Ascending aorta (tissue), 2 donors: Measurements from ENCODE around the gene AASS. TPM values are rescaled to one million over a fixed set of nuclear protein-coding genes. Genes with fewer than 3 reads are reported as not detected.

ENCODE experiments used
- DNase-seq, 2 donors: peaks; one replicate each; pipeline ENCODE4 v3.0.0-alpha.2; 2019; ENCODE audit warnings: low spot score in 2 of 2
- H3K27ac ChIP-seq, 2 donors: fragments of 200-600 bp; sonication (generic); one replicate each; pipeline ENCODE4 v1.5.1; 2016 to 2017; ENCODE audit warnings: mild to moderate bottlenecking in 1 of 2
- H3K27me3 ChIP-seq: fragments of 200-600 bp; sonication (generic); one replicate; pipeline ENCODE4 v1.5.1; 2017
- H3K36me3 ChIP-seq, 2 donors: fragments of 200-600 bp; sonication (generic); one replicate each; pipeline ENCODE4 v1.5.1; 2016
- H3K4me1 ChIP-seq, 2 donors: fragments of 200-600 bp; sonication (generic); one replicate each; pipeline ENCODE4 v1.5.1; 2016 to 2017; ENCODE audit warnings: mild to moderate bottlenecking in 1 of 2
- H3K4me3 ChIP-seq, 2 donors: fragments of 200-600 bp; sonication (generic); one replicate each; pipeline ENCODE4 v1.5.1; 2016 to 2017; ENCODE audit warnings: mild to moderate bottlenecking in 1 of 2
- H3K9me3 ChIP-seq, 2 donors: fragments of 200-600 bp; sonication (generic); one replicate each; pipeline ENCODE4 v1.5.1; 2016
- CTCF ChIP-seq, 3 experiments: fragments of 200-600 bp in 2 of 3; fragments of 450-650 bp in 1 of 3; sonication (generic) in 2 of 3; IDR thresholded peaks; one replicate each; pipeline ENCODE4 v1.5.1; 2016 to 2019; ENCODE audit warnings: antibody characterized with exemption in 3 of 3, mild to moderate bottlenecking in 1 of 3, moderate library complexity in 1 of 3
- intact Hi-C: fragments of 100-400 bp; cut with DNase I; formaldehyde crosslinking; loops from one replicate; pipeline ENCODE4 v1.15.1; 2023
- total RNA-seq: library from RNA; depleted of rRNA; stranded (reverse); fragments of >200 nt; gene quantifications from one replicate; pipeline ENCODE4 v1.1.0, GENCODE V29; 2016

AASS gene
- total RNA-seq, 1 donor from 2014 or later, result 34.3 TPM

GRCh38 chr7:122118757-122119156 is 25.3 kb downstream of the AASS start:
- Histone ChIP-seq H3K9me3 (no peaks in the 10 kb centered on the region), H3K27ac (no peak overlapping the region), H3K4me3 (no peak overlapping the region), H3K4me1 (no peaks in the 10 kb centered on the region), H3K36me3 (peaks cover 15 to 50% of the 10 kb centered on the region in 2 donors), H3K27me3 (no peaks in the 10 kb centered on the region)
- no peak for TF ChIP-seq CTCF (IDR thresholded peaks at IDR 0.05)
- no peak for DNase-seq
- intact Hi-C loops, result no loop called here

GRCh38 chr7:122103064-122103463 is 41.0 kb downstream of the AASS start:
- DNase-seq, result no peak
- Histone ChIP-seq H3K4me1 (no peaks in the 10 kb centered on the region), H3K27ac (no peak overlapping the region), H3K36me3 (peaks cover 11 to 72% of the 10 kb centered on the region in 2 donors), H3K4me3 (no peak overlapping the region), H3K9me3 (peaks cover 12 to 43% of the 10 kb centered on the region in 2 donors), H3K27me3 (no peaks in the 10 kb centered on the region)
- intact Hi-C loops, result no loop called here
- TF ChIP-seq CTCF (IDR thresholded peaks at IDR 0.05), result no peak

- H3K27ac ChIP-seq, result no peak overlapping the region
These were observed 44.0 kb downstream of the AASS start for GRCh38 chr7:122100021-122100420.

GRCh38 chr7:122095642-122096041 is 48.4 kb downstream of the AASS start:
- Histone ChIP-seq H3K9me3 (no peaks in the 10 kb centered on the region), H3K36me3 (peaks cover 8 to 28% of the 10 kb centered on the region in 2 donors), H3K27me3 (no peaks in the 10 kb centered on the region), H3K4me1 (no peaks in the 10 kb centered on the region), H3K27ac (no peak overlapping the region), H3K4me3 (no peak overlapping the region)
- TF ChIP-seq CTCF (IDR thresholded peaks at IDR 0.05), result no peak
- intact Hi-C loops, result no loop called here
- DNase-seq, result no peak

More at GRCh38 chr7:122100021-122100420, 44.0 kb downstream of the AASS start:
- no peak for DNase-seq
- peaks cover 11 to 56% of the 10 kb centered on the region in 2 donors for H3K36me3 ChIP-seq
- peaks cover 12 to 21% of the 10 kb centered on the region in 2 donors for H3K9me3 ChIP-seq
- H3K4me3 ChIP-seq, result no peak overlapping the region
- H3K4me1 ChIP-seq, result no peaks in the 10 kb centered on the region
- no peak for TF ChIP-seq CTCF (IDR thresholded peaks at IDR 0.05)
- no peaks in the 10 kb centered on the region for H3K27me3 ChIP-seq
- intact Hi-C loops, result no loop called here

- no peaks in the 10 kb centered on the region for H3K9me3 ChIP-seq
- no peak overlapping the region for H3K4me3 ChIP-seq
- peaks cover 11 to 19% of the 10 kb centered on the region in 2 donors for H3K36me3 ChIP-seq
- H3K27me3 ChIP-seq, result no peaks in the 10 kb centered on the region
- no peak for DNase-seq
- no peak overlapping the region for H3K27ac ChIP-seq
- intact Hi-C loops, result no loop called here
- no peak for TF ChIP-seq CTCF (IDR thresholded peaks at IDR 0.05)
- H3K4me1 ChIP-seq, result no peaks in the 10 kb centered on the region
These were observed 49.5 kb downstream of the AASS start for GRCh38 chr7:122094549-122094948.
